Measurements from ENCODE around the gene CLIP1. TPM values are rescaled to one million over a fixed set of nuclear protein-coding genes. Genes with fewer than 3 reads are reported as not detected.

CLIP1 gene
- total and polyA plus RNA-seq, 2 of the 13 experiments (the other 11 are each of a cell fraction or from before 2014, with no cell fraction given) = 28.9 to 43.7 TPM

DNA sequence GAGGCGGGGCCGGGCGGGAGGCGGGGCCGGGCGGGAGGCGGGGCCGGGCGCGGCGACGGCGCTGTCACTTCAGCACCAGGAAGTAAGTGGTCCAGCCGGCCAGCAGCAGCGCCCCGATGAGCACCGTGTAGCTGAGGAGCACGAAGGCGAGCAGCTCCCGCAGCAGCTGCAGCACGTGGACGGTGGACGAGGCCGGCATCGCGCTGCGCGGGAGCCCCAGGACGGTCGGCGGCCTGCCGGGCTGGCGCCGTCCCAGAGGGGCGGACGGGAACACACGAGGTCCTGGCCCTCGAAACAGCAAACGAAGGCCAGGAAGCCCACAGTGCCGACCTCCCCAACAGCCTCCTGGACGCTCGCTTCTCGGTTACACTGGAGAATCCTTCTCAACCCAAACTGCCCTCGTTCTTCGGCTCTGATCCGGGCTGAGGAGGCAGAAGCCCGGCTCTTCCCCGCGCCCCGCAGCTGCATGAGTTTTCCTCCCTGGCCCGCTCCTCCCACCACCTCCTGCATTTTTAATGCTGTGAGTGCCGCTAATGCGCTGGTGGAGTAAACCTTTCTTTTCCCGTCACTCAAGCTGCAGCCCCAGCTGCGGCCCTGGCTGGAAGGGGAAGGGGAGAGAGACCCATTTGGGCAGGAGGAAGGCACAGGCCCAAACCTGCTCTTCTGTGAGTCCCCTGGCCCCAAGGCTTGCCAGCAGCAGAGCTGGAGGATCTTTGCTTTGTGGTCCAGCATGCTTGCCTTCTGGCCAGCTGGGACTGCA is 195.9 kb downstream of the CLIP1 start (continued):
- peak; percentile 63; the same call in 1 of the 2 replicates for TF ChIP-seq KLF11 (CRISPR knock-in tag; IDR thresholded peaks at IDR 0.05)
- TF ChIP-seq IKZF4 (CRISPR knock-in tag; IDR thresholded peaks at IDR 0.05; ENCODE audit: borderline replicate concordance, low read depth, not compliant biosample characterization) = peak; percentile 95
- TF ChIP-seq CHD4 (IDR thresholded peaks at IDR 0.05; ENCODE audit: borderline replicate concordance, low read length) = no peak
- TF ChIP-seq, protein P1, sequence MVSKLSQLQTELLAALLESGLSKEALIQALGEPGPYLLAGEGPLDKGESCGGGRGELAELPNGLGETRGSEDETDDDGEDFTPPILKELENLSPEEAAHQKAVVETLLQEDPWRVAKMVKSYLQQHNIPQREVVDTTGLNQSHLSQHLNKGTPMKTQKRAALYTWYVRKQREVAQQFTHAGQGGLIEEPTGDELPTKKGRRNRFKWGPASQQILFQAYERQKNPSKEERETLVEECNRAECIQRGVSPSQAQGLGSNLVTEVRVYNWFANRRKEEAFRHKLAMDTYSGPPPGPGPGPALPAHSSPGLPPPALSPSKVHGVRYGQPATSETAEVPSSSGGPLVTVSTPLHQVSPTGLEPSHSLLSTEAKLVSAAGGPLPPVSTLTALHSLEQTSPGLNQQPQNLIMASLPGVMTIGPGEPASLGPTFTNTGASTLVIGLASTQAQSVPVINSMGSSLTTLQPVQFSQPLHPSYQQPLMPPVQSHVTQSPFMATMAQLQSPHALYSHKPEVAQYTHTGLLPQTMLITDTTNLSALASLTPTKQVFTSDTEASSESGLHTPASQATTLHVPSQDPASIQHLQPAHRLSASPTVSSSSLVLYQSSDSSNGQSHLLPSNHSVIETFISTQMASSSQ (IDR thresholded peaks at IDR 0.05; ENCODE audit: low read depth) = no peak
- TF ChIP-seq, protein P1 (CRISPR knock-in tag; IDR thresholded peaks at IDR 0.05; ENCODE audit: borderline replicate concordance) = peak; percentile 34; the same call in 1 of the 2 replicates
- TF ChIP-seq ZNF142 (CRISPR knock-in tag; IDR thresholded peaks at IDR 0.05) = peak; percentile 77; the same call in 1 of the 2 replicates
- no peak; the same call in 1 of the 2 replicates for TF ChIP-seq GZF1 (CRISPR knock-in tag; IDR thresholded peaks at IDR 0.05)
- TF ChIP-seq ZC3H13 (CRISPR knock-in tag; IDR thresholded peaks at IDR 0.05) = peak; percentile 85
- TF ChIP-seq, protein P2, sequence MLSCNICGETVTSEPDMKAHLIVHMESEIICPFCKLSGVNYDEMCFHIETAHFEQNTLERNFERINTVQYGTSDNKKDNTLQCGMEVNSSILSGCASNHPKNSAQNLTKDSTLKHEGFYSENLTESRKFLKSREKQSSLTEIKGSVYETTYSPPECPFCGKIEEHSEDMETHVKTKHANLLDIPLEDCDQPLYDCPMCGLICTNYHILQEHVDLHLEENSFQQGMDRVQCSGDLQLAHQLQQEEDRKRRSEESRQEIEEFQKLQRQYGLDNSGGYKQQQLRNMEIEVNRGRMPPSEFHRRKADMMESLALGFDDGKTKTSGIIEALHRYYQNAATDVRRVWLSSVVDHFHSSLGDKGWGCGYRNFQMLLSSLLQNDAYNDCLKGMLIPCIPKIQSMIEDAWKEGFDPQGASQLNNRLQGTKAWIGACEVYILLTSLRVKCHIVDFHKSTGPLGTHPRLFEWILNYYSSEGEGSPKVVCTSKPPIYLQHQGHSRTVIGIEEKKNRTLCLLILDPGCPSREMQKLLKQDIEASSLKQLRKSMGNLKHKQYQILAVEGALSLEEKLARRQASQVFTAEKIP (CRISPR knock-in tag; IDR thresholded peaks at IDR 0.05; ENCODE audit: borderline replicate concordance) = no peak
- no peak for TF ChIP-seq MAFF (IDR thresholded peaks at IDR 0.05; ENCODE audit: low read depth, low read length)
- TF ChIP-seq, protein P3, sequence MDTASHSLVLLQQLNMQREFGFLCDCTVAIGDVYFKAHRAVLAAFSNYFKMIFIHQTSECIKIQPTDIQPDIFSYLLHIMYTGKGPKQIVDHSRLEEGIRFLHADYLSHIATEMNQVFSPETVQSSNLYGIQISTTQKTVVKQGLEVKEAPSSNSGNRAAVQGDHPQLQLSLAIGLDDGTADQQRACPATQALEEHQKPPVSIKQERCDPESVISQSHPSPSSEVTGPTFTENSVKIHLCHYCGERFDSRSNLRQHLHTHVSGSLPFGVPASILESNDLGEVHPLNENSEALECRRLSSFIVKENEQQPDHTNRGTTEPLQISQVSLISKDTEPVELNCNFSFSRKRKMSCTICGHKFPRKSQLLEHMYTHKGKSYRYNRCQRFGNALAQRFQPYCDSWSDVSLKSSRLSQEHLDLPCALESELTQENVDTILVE (CRISPR knock-in tag; IDR thresholded peaks at IDR 0.05) = no peak
- TF ChIP-seq KLF15 (CRISPR knock-in tag; IDR thresholded peaks at IDR 0.05; ENCODE audit: borderline replicate concordance) = no peak; the same call in 1 of the 2 replicates
- no peak for TF ChIP-seq ARNT (IDR thresholded peaks at IDR 0.05)
- TF ChIP-seq ELK4 (CRISPR knock-in tag; IDR thresholded peaks at IDR 0.05; ENCODE audit: borderline replicate concordance) = peak; percentile 89; the same call in 1 of the 2 replicates
